BJ (cell line): Measurements from ENCODE around the gene TTLL11. TPM values are rescaled to one million over a fixed set of nuclear protein-coding genes. Genes with fewer than 3 reads are reported as not detected.

Experiments
- CTCF ChIA-PET: fragments of 350-600 bp; formaldehyde crosslinking; extraction: SDS; loops from one replicate; lab custom pipeline; 2021; ENCODE audit warnings: antibody characterized with exemption, inconsistent platforms; lab: Yijun Ruan, JAX
- POLR2A ChIA-PET: fragments of 300-600 bp; sonication (Branson Sonifier 250); formaldehyde crosslinking; extraction: SDS; loops from one replicate; lab custom pipeline; 2021; ENCODE audit warnings: antibody characterized with exemption; lab: Charles Lee
- DNase-seq: peaks from one replicate; pipeline ENCODE4 v3.0.0-alpha.2; 2011; ENCODE audit warnings: low read depth
- H3K27me3 ChIP-seq: 2 replicates; pipeline ENCODE4 v1.6.0; 2011; ENCODE audit warnings: low read length; ENCODE audit not compliant: control insufficient read depth, insufficient read depth
- H3K36me3 ChIP-seq: 2 replicates; pipeline ENCODE4 v1.5.1; 2011; ENCODE audit warnings: low read length; ENCODE audit not compliant: control insufficient read depth, insufficient read depth
- H3K4me3 ChIP-seq: 2 replicates; pipeline ENCODE4 v1.5.1; 2011; ENCODE audit warnings: low read depth, mild to moderate bottlenecking, control low read depth, low read length
- polyA plus RNA-seq: library from polyadenylated mRNA; depleted of rRNA; stranded (reverse); fragments of >200 nt; gene quantifications from 2 replicates; pipeline ENCODE4 v1.2.3, GENCODE V29; 2011
- TF ChIP-seq, protein P1 (sequence below): IDR thresholded peaks from 2 replicates; pipeline ENCODE4 v1.5.1; 2011; ENCODE audit warnings: low read depth, mild to moderate bottlenecking, control low read depth, inconsistent platforms, low read length, moderate library complexity; ENCODE audit not compliant: insufficient read depth

The TTLL11 gene
- polyA plus RNA-seq, 1 experiment: 5.6 TPM

DNA sequence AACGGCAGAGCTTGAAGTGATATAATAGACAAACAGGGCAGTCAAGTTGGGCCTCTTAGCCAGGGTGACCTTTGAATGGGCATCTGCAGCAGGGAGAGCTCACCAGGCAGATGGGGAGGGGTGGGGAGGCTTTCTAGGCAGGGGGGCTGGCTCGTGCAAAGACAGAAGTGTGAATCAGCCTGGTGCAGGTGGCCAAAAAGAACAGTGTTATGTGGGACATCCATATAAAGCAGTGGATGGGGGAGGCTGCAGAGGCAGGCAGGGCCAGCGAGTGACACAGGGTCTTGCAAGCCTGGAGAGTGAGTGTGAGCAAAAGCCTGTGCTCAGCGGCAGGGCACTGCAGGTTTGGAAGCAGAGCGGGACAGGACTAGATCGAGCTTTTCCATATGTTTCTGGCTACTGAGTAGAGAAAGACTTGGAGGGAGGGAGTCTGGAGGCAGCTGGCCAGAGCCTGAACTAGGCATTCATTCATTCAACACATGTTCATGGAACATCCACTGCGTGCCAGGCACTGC lies 14.2 kb upstream of the TTLL11 start:
- Histone ChIP-seq H3K27me3 (no peaks in the 10 kb centered on the region), H3K36me3 (no peaks in the 10 kb centered on the region), H3K4me3 (no peak overlapping the region)
- ChIA-PET CTCF (interaction anchor here (1.1 to 9.3 kb wide), 6 partner anchors 8 to 243 kb away, joined by 3 to 100 read pairs (median 6); no protein-coding TSS in a partner anchor), POLR2A (interaction anchor here (0.6 kb wide), 1 partner anchor 275 kb away, joined by 16 read pairs; no protein-coding TSS in a partner anchor)
- TF ChIP-seq, protein P1, sequence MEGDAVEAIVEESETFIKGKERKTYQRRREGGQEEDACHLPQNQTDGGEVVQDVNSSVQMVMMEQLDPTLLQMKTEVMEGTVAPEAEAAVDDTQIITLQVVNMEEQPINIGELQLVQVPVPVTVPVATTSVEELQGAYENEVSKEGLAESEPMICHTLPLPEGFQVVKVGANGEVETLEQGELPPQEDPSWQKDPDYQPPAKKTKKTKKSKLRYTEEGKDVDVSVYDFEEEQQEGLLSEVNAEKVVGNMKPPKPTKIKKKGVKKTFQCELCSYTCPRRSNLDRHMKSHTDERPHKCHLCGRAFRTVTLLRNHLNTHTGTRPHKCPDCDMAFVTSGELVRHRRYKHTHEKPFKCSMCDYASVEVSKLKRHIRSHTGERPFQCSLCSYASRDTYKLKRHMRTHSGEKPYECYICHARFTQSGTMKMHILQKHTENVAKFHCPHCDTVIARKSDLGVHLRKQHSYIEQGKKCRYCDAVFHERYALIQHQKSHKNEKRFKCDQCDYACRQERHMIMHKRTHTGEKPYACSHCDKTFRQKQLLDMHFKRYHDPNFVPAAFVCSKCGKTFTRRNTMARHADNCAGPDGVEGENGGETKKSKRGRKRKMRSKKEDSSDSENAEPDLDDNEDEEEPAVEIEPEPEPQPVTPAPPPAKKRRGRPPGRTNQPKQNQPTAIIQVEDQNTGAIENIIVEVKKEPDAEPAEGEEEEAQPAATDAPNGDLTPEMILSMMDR: no peak
- no peak for DNase-seq

GRCh38 chr9:122106576-122106975 lies 13.5 kb upstream of the TTLL11 start:
- TF ChIP-seq, protein P1: no peak
- Histone ChIP-seq H3K27me3 (no peaks in the 10 kb centered on the region), H3K4me3 (no peak overlapping the region), H3K36me3 (no peaks in the 10 kb centered on the region)
- no peak for DNase-seq
- ChIA-PET POLR2A (interaction anchor here (0.6 kb wide), 1 partner anchor 276 kb away, joined by 16 read pairs; no protein-coding TSS in a partner anchor), CTCF (interaction anchor here (1.8 to 9.3 kb wide), 4 partner anchors 8 to 244 kb away, joined by 4 to 100 read pairs (median 24); no protein-coding TSS in a partner anchor)

GRCh38 chr9:122103985-122104384 lies 10.9 kb upstream of the TTLL11 start:
- TF ChIP-seq, protein P1: no peak
- Histone ChIP-seq H3K4me3 (no peak overlapping the region), H3K36me3 (no peaks in the 10 kb centered on the region), H3K27me3 (no peaks in the 10 kb centered on the region; the same call in 1 of the 2 replicates)
- DNase-seq: no peak
- POLR2A ChIA-PET: no interaction called here
- CTCF ChIA-PET: interaction anchor here (3.8 kb wide), 1 partner anchor 19 kb away, joined by 74 read pairs; no protein-coding TSS in a partner anchor

- TF ChIP-seq, protein P1: no peak
- CTCF ChIA-PET: interaction anchor here (1.1 to 3.8 kb wide), 3 partner anchors 14 to 248 kb away, joined by 4 to 74 read pairs (median 15); no protein-coding TSS in a partner anchor
These were observed 9.0 kb upstream of the TTLL11 start for GRCh38 chr9:122102156-122102555.

DNA sequence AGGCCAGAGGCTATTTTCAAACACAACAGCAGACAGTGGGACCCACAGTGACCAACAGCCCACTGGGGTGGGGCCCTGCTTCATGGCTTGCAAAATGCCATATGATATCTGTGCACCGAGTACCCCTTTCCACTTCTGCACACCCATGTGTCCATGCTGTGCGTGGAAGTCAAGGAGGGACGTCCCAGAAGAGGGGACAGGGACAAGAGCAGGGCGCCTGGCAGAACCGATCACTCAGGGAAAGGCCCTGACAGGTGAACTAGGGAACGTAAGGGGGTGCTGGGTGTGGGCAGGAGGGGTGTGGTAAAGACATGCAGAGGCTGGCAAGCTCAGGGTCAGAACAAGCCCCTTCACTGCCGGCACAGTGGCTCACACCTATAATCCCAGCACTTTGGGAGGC lies 7.6 kb upstream of the TTLL11 start:
- no peak overlapping the region for H3K4me3 ChIP-seq
- CTCF ChIA-PET: interaction anchor here (1.3 to 3.8 kb wide), 3 partner anchors 15 to 250 kb away, joined by 4 to 74 read pairs (median 15); no protein-coding TSS in a partner anchor
- POLR2A ChIA-PET: no interaction called here
- no peaks in the 10 kb centered on the region for H3K36me3 ChIP-seq
- H3K27me3 ChIP-seq: no peaks in the 10 kb centered on the region; the same call in 1 of the 2 replicates
- DNase-seq: no peak
- TF ChIP-seq, protein P1: no peak

More at GRCh38 chr9:122102156-122102555, 9.0 kb upstream of the TTLL11 start:
- H3K27me3 ChIP-seq: no peaks in the 10 kb centered on the region; the same call in 1 of the 2 replicates
- DNase-seq: no peak
- H3K36me3 ChIP-seq: no peaks in the 10 kb centered on the region
- H3K4me3 ChIP-seq: no peak overlapping the region
- POLR2A ChIA-PET: no interaction called here
